Sigmoid colon (tissue), 7 donors: ENCODE measurements around the gene FGF3. TPM values are rescaled to one million over a fixed set of nuclear protein-coding genes. Genes with fewer than 3 reads are reported as not detected.

ENCODE experiments used
- DNase-seq: peaks from one replicate; pipeline ENCODE4 v3.0.0-alpha.2; 2019
- H3K27ac ChIP-seq, 4 donors: fragments of 200-600 bp; sonication (generic); one replicate each; pipeline ENCODE4 v1.5.1; 2016 to 2019; ENCODE audit warnings: mild to moderate bottlenecking in 1 of 4
- H3K27me3 ChIP-seq, 3 donors: fragments of 200-600 bp; sonication (generic); one replicate each; pipeline ENCODE4 v1.5.1; 2019; ENCODE audit warnings: mild to moderate bottlenecking in 1 of 3
- H3K36me3 ChIP-seq, 4 donors: fragments of 200-600 bp; sonication (generic); one replicate each; pipeline ENCODE4 v1.5.1; 2016 to 2019
- H3K4me1 ChIP-seq, 4 donors: fragments of 200-600 bp; sonication (generic); one replicate each; pipeline ENCODE4 v1.5.1; 2017 to 2019
- H3K4me3 ChIP-seq, 4 donors: fragments of 200-600 bp; sonication (generic); one replicate each; pipeline ENCODE4 v1.5.1; 2017 to 2019; ENCODE audit warnings: mild to moderate bottlenecking in 2 of 4, moderate library complexity in 1 of 4
- H3K9me3 ChIP-seq, 4 donors: fragments of 200-600 bp in 3 of 4; sonication (generic) in 3 of 4; one replicate each; pipeline versions ENCODE4 v1.5.1 to v1.6.1; 2013 to 2019
- CTCF ChIP-seq, 4 experiments: fragments of 450-650 bp in 3 of 4; fragments of 200-600 bp in 1 of 4; IDR thresholded peaks; one replicate each; pipeline ENCODE4 v1.5.1; 2016 to 2019; ENCODE audit warnings: antibody characterized with exemption in 4 of 4, mild to moderate bottlenecking in 3 of 4, moderate library complexity in 2 of 4
- EP300 ChIP-seq, 4 donors: sonication (generic); formaldehyde crosslinking; IDR thresholded peaks; one replicate each; pipeline ENCODE4 v1.6.1; 2017; ENCODE audit warnings: antibody characterized with exemption in 4 of 4
- POLR2A ChIP-seq, 2 donors: fragments of 450-650 bp; IDR thresholded peaks; one replicate each; pipeline ENCODE4 v1.6.1; 2016; ENCODE audit warnings: antibody characterized with exemption in 2 of 2, mild to moderate bottlenecking in 2 of 2, moderate library complexity in 2 of 2
- POLR2AphosphoS5 ChIP-seq, 4 donors: sonication (generic); formaldehyde crosslinking; IDR thresholded peaks; one replicate each; pipeline ENCODE4 v1.6.1; 2017; ENCODE audit warnings: antibody characterized with exemption in 4 of 4
- WGBS, 2 donors: extraction: QIAGEN DNeasy Blood & Tissue Kit; methylation state at CpG; one replicate each; pipeline ENCODE4 v1.1.7; 2013; 5-methylcytosine and 5-hydroxymethylcytosine counted together
- intact Hi-C: fragments of 100-400 bp; cut with DNase I; formaldehyde crosslinking; loops from one replicate; pipeline ENCODE4 v1.15.1; 2023
- polyA plus RNA-seq, 3 donors: library from polyadenylated mRNA; stranded (reverse); fragments of 200-250 nt; gene quantifications; one replicate each; pipeline ENCODE4 v1.2.3, GENCODE V29; 2013
- total RNA-seq, 4 donors: library from RNA; depleted of rRNA; stranded (reverse); fragments of >200 nt; gene quantifications; one replicate each; pipeline ENCODE4 v1.1.0, GENCODE V29; 2016
- donor health status: healthy with polysubstance abuse.
- donor health status: Bipolar disorder and iron deficiency.
- donor health status: healthy.

Gene FGF3
- total and polyA plus RNA-seq, 7 donors = not detected

GRCh38 chr11:69841859-69842698 is 22.9 kb upstream of the FGF3 start:
- WGBS, 2 donors = 55 to 60% methylated on average over 13 of the region's 13 CpGs
- Histone ChIP-seq H3K27me3 (peaks cover 0 to 9% (median 9%) of the 10 kb centered on the region in 3 donors), H3K4me3 (no peak overlapping the region), H3K27ac (no peak overlapping the region), H3K4me1 (no peaks in the 10 kb centered on the region), H3K9me3 (no peaks in the 10 kb centered on the region), H3K36me3 (no peaks in the 10 kb centered on the region)
- no peak for DNase-seq
- intact Hi-C loops = no loop called here
- TF ChIP-seq POLR2AphosphoS5 (IDR thresholded peaks at IDR 0.05) = no peak
- TF ChIP-seq EP300 (IDR thresholded peaks at IDR 0.05) = no peak
- TF ChIP-seq POLR2A (IDR thresholded peaks at IDR 0.05) = no peak
- no peak for TF ChIP-seq CTCF (IDR thresholded peaks at IDR 0.05)

DNA sequence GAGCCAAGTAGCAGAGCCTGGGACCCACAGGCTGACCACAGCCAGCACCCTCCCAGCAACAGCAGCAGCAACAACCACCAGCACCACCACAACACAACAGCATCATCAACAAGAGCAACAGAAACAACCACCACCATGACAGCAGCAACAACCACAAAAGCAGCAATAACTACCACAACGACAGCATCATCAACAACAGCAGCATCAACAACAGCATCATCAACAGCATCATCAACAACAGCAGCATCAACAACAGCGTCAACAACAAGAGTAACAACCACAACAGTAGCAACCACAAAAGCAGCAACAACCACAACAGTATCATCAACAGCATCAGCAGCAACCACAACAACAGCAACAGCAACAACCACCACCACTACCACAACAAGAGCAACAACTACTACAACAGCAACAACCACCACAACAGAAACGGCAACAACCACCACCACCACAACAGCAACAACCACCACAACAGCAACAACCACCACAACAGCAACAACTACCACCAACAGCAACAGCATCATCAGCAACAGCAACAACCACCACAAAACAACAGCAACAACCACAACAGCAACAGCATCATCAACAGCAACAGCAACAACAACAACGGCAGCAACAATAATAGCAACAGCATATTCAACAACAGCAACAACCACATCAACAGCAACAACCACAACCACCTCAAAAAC is 22.1 kb upstream of the FGF3 start:
- TF ChIP-seq CTCF (IDR thresholded peaks at IDR 0.05) = no peak
- no peak for TF ChIP-seq POLR2A (IDR thresholded peaks at IDR 0.05)
- no peak for TF ChIP-seq EP300 (IDR thresholded peaks at IDR 0.05)
- TF ChIP-seq POLR2AphosphoS5 (IDR thresholded peaks at IDR 0.05) = no peak
- no peaks in the 10 kb centered on the region for H3K9me3 ChIP-seq
- no peak overlapping the region for H3K27ac ChIP-seq
- no peaks in the 10 kb centered on the region for H3K36me3 ChIP-seq
- peaks cover 0 to 9% (median 9%) of the 10 kb centered on the region in 3 donors for H3K27me3 ChIP-seq
- no peaks in the 10 kb centered on the region for H3K4me1 ChIP-seq
- intact Hi-C loops = no loop called here
- no peak for DNase-seq
- no peak overlapping the region for H3K4me3 ChIP-seq
- 57 to 73% methylated on average over 4 of the region's 4 CpGs for WGBS, 2 donors

DNA sequence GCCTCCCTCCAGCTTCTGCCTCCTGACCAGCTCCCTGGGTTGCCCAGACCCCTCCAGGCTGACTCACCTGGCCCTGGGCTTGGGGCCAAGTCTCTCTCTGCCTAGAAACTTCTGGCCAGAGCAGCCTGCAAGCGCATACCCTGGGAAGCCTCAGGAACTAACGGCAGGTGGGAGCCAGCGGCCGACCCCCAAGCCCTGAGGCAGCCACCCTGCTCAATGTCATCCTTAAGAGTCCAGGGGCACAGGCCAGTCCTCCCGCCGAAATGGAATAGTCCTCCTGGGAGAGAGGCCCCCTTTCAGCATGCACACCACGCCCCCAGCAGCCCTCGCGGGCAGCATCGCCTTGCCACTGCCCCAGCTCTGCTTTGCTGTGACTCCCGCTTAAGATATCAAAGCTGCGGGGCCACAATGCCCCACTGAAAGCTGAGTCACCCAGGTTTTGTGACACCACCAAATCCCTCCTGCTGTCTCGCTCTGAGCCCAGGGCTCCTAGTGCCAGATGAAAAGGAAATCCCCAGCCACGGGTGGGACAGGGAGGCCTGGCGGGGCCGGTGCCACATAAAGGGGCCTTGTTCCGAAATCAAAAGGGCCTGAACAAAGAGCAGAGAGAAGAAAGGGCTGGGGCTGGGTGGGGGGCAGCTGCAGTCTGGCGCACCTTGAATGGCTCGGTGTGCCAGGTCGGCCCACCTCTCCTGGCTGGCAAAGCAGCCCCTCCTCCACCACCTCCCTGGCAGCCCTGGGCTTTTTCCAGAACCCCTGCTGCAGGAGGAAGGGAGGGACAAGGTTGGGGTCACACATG is 21.4 kb upstream of the FGF3 start:
- intact Hi-C loops = no loop called here
- Histone ChIP-seq H3K4me3 (no peak overlapping the region), H3K36me3 (no peaks in the 10 kb centered on the region), H3K27ac (no peak overlapping the region), H3K27me3 (peaks cover 0 to 14% (median 9%) of the 10 kb centered on the region in 3 donors), H3K4me1 (no peaks in the 10 kb centered on the region), H3K9me3 (no peaks in the 10 kb centered on the region)
- DNase-seq = no peak
- WGBS, 2 donors = 66 to 68% methylated on average over 20 of the region's 20 CpGs
- TF ChIP-seq POLR2AphosphoS5 (IDR thresholded peaks at IDR 0.05) (no peak), EP300 (IDR thresholded peaks at IDR 0.05) (no peak), POLR2A (IDR thresholded peaks at IDR 0.05) (no peak), CTCF (IDR thresholded peaks at IDR 0.05) (no peak)

DNA sequence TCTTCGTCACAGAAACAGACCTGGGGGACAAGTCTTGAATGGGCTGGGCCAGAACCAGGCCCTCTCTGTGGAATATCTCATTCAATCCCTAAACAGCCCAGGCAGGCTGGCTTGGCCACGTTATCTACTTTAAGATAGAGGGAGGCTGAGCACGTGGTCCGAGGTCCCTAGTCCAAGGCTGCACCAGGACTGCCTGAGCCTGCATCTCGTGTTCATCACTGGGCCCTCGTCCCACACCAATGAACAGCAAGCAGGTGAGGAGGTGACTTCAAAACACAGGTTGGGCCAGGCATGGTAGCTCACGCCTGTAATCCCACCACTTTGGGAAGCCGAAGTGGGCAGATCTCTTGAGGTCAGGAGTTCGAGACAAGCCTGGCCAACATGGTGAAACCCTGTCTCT is 20.3 kb upstream of the FGF3 start:
- DNase-seq = no peak
- WGBS, 2 donors = 86 to 88% methylated on average over 9 of the region's 9 CpGs

More for the DNA sequence above, 20.3 kb upstream of the FGF3 start:
- intact Hi-C loops = no loop called here
- no peaks in the 10 kb centered on the region for H3K36me3 ChIP-seq
- H3K4me3 ChIP-seq = no peak overlapping the region
- peaks cover 0 to 23% (median 9%) of the 10 kb centered on the region in 3 donors for H3K27me3 ChIP-seq
- TF ChIP-seq CTCF (IDR thresholded peaks at IDR 0.05) (no peak), POLR2A (IDR thresholded peaks at IDR 0.05) (no peak), EP300 (IDR thresholded peaks at IDR 0.05) (no peak), POLR2AphosphoS5 (IDR thresholded peaks at IDR 0.05) (no peak)
- no peak overlapping the region for H3K27ac ChIP-seq
- no peaks in the 10 kb centered on the region for H3K9me3 ChIP-seq
- H3K4me1 ChIP-seq = no peaks in the 10 kb centered on the region
